ENCODE results near the gene USP4.

The USP4 gene

GRCh38 chr3:49279376-49279775, 60.5 kb downstream of the USP4 start:
- TF ChIP-seq POLR2A (IDR thresholded peaks at IDR 0.05; ENCODE audit: extremely low read depth, insufficient read length): no peak
- TF ChIP-seq MAX (IDR thresholded peaks at IDR 0.05; ENCODE audit: low read depth, low read length): no peak
- no peak for TF ChIP-seq CTCF (IDR thresholded peaks at IDR 0.05; ENCODE audit: low read depth, low read length)
- TF ChIP-seq MYC (IDR thresholded peaks at IDR 0.05; ENCODE audit: low read depth, low read length): no peak
- no peak for DNase-seq (ENCODE audit: low read depth)
- H3K4me3 ChIP-seq (ENCODE audit: low read depth, low read length): no peak overlapping the region

- H3K4me3 ChIP-seq (ENCODE audit: low read depth, low read length): no peak overlapping the region
- no peak for DNase-seq (ENCODE audit: low read depth)
- TF ChIP-seq POLR2A (IDR thresholded peaks at IDR 0.05; ENCODE audit: extremely low read depth, insufficient read length): no peak
- no peak for TF ChIP-seq CTCF (IDR thresholded peaks at IDR 0.05; ENCODE audit: low read depth, low read length)
- TF ChIP-seq MAX (IDR thresholded peaks at IDR 0.05; ENCODE audit: low read depth, low read length): no peak
- no peak for TF ChIP-seq MYC (IDR thresholded peaks at IDR 0.05; ENCODE audit: low read depth, low read length)
Observed at GRCh38 chr3:49278548-49278947, 61.3 kb downstream of the USP4 start.

GRCh38 chr3:49277383-49277775, 62.5 kb downstream of the USP4 start:
- no peak for TF ChIP-seq MYC (IDR thresholded peaks at IDR 0.05; ENCODE audit: low read depth, low read length)
- TF ChIP-seq MAX (IDR thresholded peaks at IDR 0.05; ENCODE audit: low read depth, low read length): no peak
- TF ChIP-seq POLR2A (IDR thresholded peaks at IDR 0.05; ENCODE audit: extremely low read depth, insufficient read length): no peak
- TF ChIP-seq CTCF (IDR thresholded peaks at IDR 0.05; ENCODE audit: low read depth, low read length): no peak
- DNase-seq (ENCODE audit: low read depth): no peak
- peak overlapping the region; percentile 45 for H3K4me3 ChIP-seq (ENCODE audit: low read depth, low read length)

- peak; percentile 26 for TF ChIP-seq POLR2A (IDR thresholded peaks at IDR 0.05; ENCODE audit: extremely low read depth, insufficient read length)
- no peak for TF ChIP-seq CTCF (IDR thresholded peaks at IDR 0.05; ENCODE audit: low read depth, low read length)
- TF ChIP-seq MAX (IDR thresholded peaks at IDR 0.05; ENCODE audit: low read depth, low read length): 0 out of 2 replicates have a peak, but pooled peaks have one; percentile 30
- no peak for TF ChIP-seq MYC (IDR thresholded peaks at IDR 0.05; ENCODE audit: low read depth, low read length)
- H3K4me3 ChIP-seq (ENCODE audit: low read depth, low read length): peak within 1 kb of the TSS; percentile 64
- peak; percentile 94 for DNase-seq (ENCODE audit: low read depth)
Observed at GRCh38 chr3:49276475-49277382, 63.1 kb downstream of the USP4 start, which contains the start of gene C3orf62. Gene C3orf62, minus strand, starts transcription at chr3:49277232. Its CDS starts 360 bp downstream, at chr3:49276872.

- DNase-seq (ENCODE audit: low read depth): no peak
- TF ChIP-seq CTCF (IDR thresholded peaks at IDR 0.05; ENCODE audit: low read depth, low read length): no peak
- no peak for TF ChIP-seq MYC (IDR thresholded peaks at IDR 0.05; ENCODE audit: low read depth, low read length)
- H3K4me3 ChIP-seq (ENCODE audit: low read depth, low read length): no peak overlapping the region
Observed at GRCh38 chr3:49273825-49274532, 65.9 kb downstream of the USP4 start.

Data from NB4 (cell line).